Karpas-422 (cell line): ENCODE measurements around the gene VCL. TPM values are rescaled to one million over a fixed set of nuclear protein-coding genes. Genes with fewer than 3 reads are reported as not detected.
"Not testable (repeated sequence)": the region's sequence is repeated elsewhere in the genome, so short reads cannot be mapped to it uniquely, and the experiment has no call there.

Experiments
- DNase-seq: peaks from one replicate; pipeline ENCODE4 v3.0.0-alpha.2; 2015
- H2AFZ ChIP-seq: fragments of 200-600 bp; sonication (generic); 2 replicates; pipeline ENCODE4 v1.6.1; 2014; ENCODE audit warnings: antibody characterized with exemption, low read length, mixed read lengths
- H3K27ac ChIP-seq: fragments of 200-600 bp; sonication (generic); 2 replicates; pipeline ENCODE4 v1.5.1; 2014; ENCODE audit warnings: mild to moderate bottlenecking, low read length, moderate library complexity
- H3K27me3 ChIP-seq: fragments of 200-600 bp; sonication (generic); 2 replicates; pipeline ENCODE4 v1.6.1; 2014; ENCODE audit warnings: low read length, mixed read lengths
- H3K36me3 ChIP-seq: fragments of 200-600 bp; sonication (generic); 2 replicates; pipeline ENCODE4 v1.6.1; 2014; ENCODE audit warnings: low read length, mixed read lengths; ENCODE audit not compliant: insufficient read depth
- H3K4me1 ChIP-seq: fragments of 200-600 bp; sonication (generic); 2 replicates; pipeline ENCODE4 v1.6.1; 2014; ENCODE audit warnings: mild to moderate bottlenecking, low read length, mixed read lengths
- H3K4me2 ChIP-seq: fragments of 200-600 bp; sonication (generic); 2 replicates; pipeline ENCODE4 v1.6.1; 2014; ENCODE audit warnings: low read length, low read depth, mild to moderate bottlenecking; ENCODE audit not compliant: poor library complexity, severe bottlenecking
- H3K4me3 ChIP-seq: fragments of 200-600 bp; sonication (generic); 2 replicates; pipeline ENCODE4 v1.5.1; 2014; ENCODE audit warnings: mild to moderate bottlenecking, antibody characterized with exemption, low read length, mixed read lengths
- H3K79me2 ChIP-seq: fragments of 200-600 bp; sonication (generic); 2 replicates; pipeline ENCODE4 v1.6.1; 2014; ENCODE audit warnings: mild to moderate bottlenecking, low read length, mixed read lengths
- H3K9ac ChIP-seq: fragments of 200-600 bp; sonication (generic); 2 replicates; pipeline ENCODE4 v1.6.0; 2014; ENCODE audit warnings: low read length
- H3K9me2 ChIP-seq: fragments of 200-600 bp; sonication (generic), shearing (Covaris generic); replicated peaks from 2 replicates; pipeline ENCODE4 v1.6.0; 2014; ENCODE audit warnings: mild to moderate bottlenecking, low read length, moderate library complexity; ENCODE audit not compliant: insufficient read depth
- H3K9me3 ChIP-seq: fragments of 300-700, 200-600 bp; sonication (generic); 2 replicates; pipeline ENCODE4 v1.6.1; 2014; ENCODE audit warnings: low read length, mixed read lengths
- H4K20me1 ChIP-seq: fragments of 200-600 bp; sonication (generic); 2 replicates; pipeline ENCODE4 v1.6.1; 2014; ENCODE audit warnings: mild to moderate bottlenecking, antibody characterized with exemption, low read length, low read depth; ENCODE audit not compliant: insufficient read depth
- total RNA-seq: library from RNA; depleted of rRNA; stranded (reverse); fragments of >200 nt; shearing (Covaris generic); gene quantifications from 2 replicates; pipeline ENCODE4 v1.2.3, GENCODE V29; 2014; ENCODE audit warnings: low replicate concordance

VCL gene
- total RNA-seq, 1 experiment from 2014 or later = 37.6 TPM

DNA sequence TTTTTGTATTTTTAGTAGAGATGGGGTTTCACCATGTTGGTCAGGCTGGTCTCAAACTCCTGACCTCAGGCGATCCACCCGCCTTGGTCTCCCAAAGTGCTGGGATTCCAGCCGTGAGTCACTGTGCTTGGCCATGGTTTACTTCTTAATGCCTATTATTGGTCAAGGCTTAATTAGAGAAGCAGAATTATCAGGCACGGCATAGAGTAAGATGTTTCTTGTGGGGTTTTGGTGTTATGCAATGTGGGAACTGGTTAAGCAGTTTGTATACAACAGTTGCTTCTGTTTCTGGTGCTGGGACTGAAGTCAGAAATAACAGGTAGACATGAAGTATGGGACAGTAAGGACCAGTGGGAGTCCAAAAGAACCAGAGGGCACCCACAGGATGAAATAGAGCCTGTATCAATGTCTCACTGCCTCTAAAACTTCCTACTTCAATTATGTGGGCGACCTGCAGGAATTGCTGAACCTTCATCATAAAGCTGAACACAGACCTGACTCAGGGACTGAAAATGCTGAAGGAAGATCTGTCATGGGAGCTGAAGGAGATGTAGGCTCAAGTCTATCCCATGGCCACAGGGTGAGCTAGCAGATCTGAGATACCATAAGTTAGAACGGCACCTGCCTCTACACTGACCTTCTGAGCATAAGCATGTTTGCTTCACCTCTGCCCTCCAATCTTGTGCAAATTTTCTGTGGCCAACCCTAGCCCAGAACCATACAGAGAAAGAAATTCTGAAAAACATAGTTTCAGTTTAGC lies 38.3 kb upstream of the VCL start:
- Histone ChIP-seq H4K20me1 (no peaks in the 10 kb centered on the region), H3K4me3 (no peak overlapping the region), H3K9me3 (no peaks in the 10 kb centered on the region), H3K27ac (no peak overlapping the region), H3K36me3 (no peaks in the 10 kb centered on the region), H3K4me1 (peaks cover 32% of the 10 kb centered on the region), H3K9ac (no peak overlapping the region), H3K27me3 (no peaks in the 10 kb centered on the region), H3K79me2 (no peaks in the 10 kb centered on the region), H3K4me2 (no peak overlapping the region), H3K9me2 (no peaks in the 10 kb centered on the region), H2AFZ (peak overlapping the region; percentile 61; the same call in 1 of the 2 replicates)
- no peak for DNase-seq

GRCh38 chr10:73962386-73962785 lies 35.5 kb upstream of the VCL start:
- no peak for DNase-seq
- Histone ChIP-seq H4K20me1 (no peaks in the 10 kb centered on the region), H3K27me3 (no peaks in the 10 kb centered on the region), H3K27ac (no peak overlapping the region), H3K4me3 (no peak overlapping the region), H3K9me2 (no peaks in the 10 kb centered on the region), H3K9ac (no peak overlapping the region), H3K36me3 (no peaks in the 10 kb centered on the region), H2AFZ (no peak overlapping the region), H3K4me1 (peaks cover 18% of the 10 kb centered on the region), H3K4me2 (no peak overlapping the region), H3K9me3 (no peaks in the 10 kb centered on the region), H3K79me2 (no peaks in the 10 kb centered on the region)

- peaks cover 16% of the 10 kb centered on the region for H3K4me1 ChIP-seq
- H3K27me3 ChIP-seq, H2AFZ ChIP-seq, H3K9me3 ChIP-seq, H3K9ac ChIP-seq, H3K79me2 ChIP-seq, H3K9me2 ChIP-seq, H3K36me3 ChIP-seq, H4K20me1 ChIP-seq, H3K27ac ChIP-seq, DNase-seq, H3K4me2 ChIP-seq, H3K4me3 ChIP-seq: not testable (repeated sequence)
Measured at GRCh38 chr10:73963533-73963932, 34.4 kb upstream of the VCL start.

DNA sequence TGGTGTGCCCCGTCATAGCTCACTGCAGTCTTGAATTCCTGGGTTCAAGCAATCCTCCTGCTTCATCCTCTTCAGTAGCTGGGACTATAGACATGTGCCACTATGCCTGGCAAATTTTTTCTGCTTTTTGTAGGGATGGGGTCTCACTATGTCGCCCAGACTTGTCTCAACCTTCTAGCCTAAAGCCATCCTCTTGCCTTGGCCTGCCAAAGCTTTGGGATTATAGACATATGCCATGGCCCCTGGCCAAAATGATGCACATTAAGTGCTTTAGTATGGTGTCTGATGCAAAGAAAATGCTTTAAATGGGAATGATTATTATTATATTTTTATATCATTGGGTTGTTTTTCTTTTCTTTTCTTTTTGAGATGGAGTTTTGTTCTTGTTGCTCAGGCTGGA lies 33.2 kb upstream of the VCL start:
- Histone ChIP-seq H3K27ac (no peak overlapping the region), H3K9ac (no peak overlapping the region), H4K20me1 (no peaks in the 10 kb centered on the region), H3K4me3 (no peak overlapping the region), H3K9me2 (no peaks in the 10 kb centered on the region), H3K27me3 (no peaks in the 10 kb centered on the region), H3K36me3 (no peaks in the 10 kb centered on the region), H3K9me3 (no peaks in the 10 kb centered on the region), H3K79me2 (no peaks in the 10 kb centered on the region), H3K4me2 (no peak overlapping the region), H3K4me1 (peaks cover 13% of the 10 kb centered on the region), H2AFZ (no peak overlapping the region)
- DNase-seq = no peak

DNA sequence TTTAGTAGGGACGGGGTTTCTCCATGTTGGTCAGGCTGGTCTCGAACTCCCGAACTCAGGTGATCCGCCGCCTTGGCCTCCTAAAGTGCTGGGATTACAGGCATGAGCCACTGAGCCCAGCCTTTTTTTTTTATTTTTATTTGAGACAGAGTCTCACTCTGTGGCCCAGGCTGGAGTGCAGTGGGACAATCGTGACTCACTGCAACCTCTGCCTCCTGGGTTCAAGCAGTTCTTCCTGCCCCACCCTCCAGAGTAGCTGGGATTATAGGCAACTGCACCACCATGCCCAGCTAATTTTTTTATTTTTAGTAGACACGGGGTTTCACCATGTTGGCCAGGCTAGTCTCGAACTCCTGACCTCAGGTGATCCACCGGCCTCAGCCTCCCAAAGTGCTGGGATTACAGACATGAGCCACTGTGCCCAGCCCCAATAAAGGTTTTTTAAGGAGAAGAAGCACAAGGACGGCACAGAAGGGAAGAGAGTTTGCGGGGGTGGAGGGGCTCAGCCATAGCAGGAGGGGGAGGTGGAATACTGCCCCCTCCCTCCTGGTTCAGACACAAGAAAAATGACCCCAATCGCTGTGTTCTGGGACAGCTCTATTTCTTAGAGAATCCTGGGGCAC lies 32.5 kb upstream of the VCL start:
- not testable (repeated sequence) for H3K27me3 ChIP-seq, H3K36me3 ChIP-seq, H3K4me1 ChIP-seq, H3K4me2 ChIP-seq, H2AFZ ChIP-seq, H3K79me2 ChIP-seq, H3K4me3 ChIP-seq, H3K9me2 ChIP-seq, H3K9ac ChIP-seq, H4K20me1 ChIP-seq, H3K27ac ChIP-seq, H3K9me3 ChIP-seq, DNase-seq

GRCh38 chr10:73965890-73966768 lies 31.8 kb upstream of the VCL start:
- H3K9ac ChIP-seq = no peak overlapping the region
- H3K27ac ChIP-seq = no peak overlapping the region
- no peak overlapping the region for H2AFZ ChIP-seq
- peaks cover under 1% of the 10 kb centered on the region; the same call in 1 of the 2 replicates for H3K4me1 ChIP-seq
- no peaks in the 10 kb centered on the region for H3K27me3 ChIP-seq
- no peak overlapping the region for H3K4me3 ChIP-seq
- no peaks in the 10 kb centered on the region for H3K36me3 ChIP-seq
- no peaks in the 10 kb centered on the region for H4K20me1 ChIP-seq
- no peak overlapping the region for H3K4me2 ChIP-seq
- no peaks in the 10 kb centered on the region for H3K79me2 ChIP-seq
- H3K9me2 ChIP-seq = no peaks in the 10 kb centered on the region
- DNase-seq = no peak
- no peaks in the 10 kb centered on the region for H3K9me3 ChIP-seq

- no peak overlapping the region for H3K9ac ChIP-seq
Measured at GRCh38 chr10:73967022-73967429, 30.9 kb upstream of the VCL start.

DNA sequence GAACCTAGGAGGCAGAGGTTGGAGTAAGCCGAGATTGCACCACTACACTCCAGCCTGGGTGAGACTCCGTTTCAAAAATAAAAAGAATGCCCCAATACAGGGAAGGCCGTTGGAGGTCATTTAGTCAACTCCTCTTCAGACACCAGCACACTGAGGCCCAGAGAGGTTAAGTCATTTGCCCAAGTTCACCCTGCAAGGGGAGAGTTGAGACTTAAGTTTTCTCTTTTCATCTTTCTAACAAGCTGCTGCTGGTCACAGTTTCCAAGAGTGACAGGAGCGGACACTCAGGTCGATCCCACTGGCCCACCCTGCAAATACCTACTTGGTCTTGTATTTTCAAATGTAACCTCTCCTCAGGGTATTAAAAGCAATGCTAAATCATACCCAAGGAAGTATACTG lies 30.4 kb upstream of the VCL start:
- Histone ChIP-seq H2AFZ (no peak overlapping the region), H3K79me2 (no peaks in the 10 kb centered on the region), H3K27me3 (no peaks in the 10 kb centered on the region), H3K27ac (no peak overlapping the region), H3K9me3 (no peaks in the 10 kb centered on the region), H3K9ac (no peak overlapping the region), H4K20me1 (no peaks in the 10 kb centered on the region), H3K9me2 (no peaks in the 10 kb centered on the region), H3K36me3 (no peaks in the 10 kb centered on the region), H3K4me1 (no peaks in the 10 kb centered on the region), H3K4me3 (no peak overlapping the region), H3K4me2 (no peak overlapping the region)
- no peak for DNase-seq

More at GRCh38 chr10:73967022-73967429, 30.9 kb upstream of the VCL start:
- Histone ChIP-seq H3K27me3 (no peaks in the 10 kb centered on the region), H3K27ac (no peak overlapping the region), H2AFZ (no peak overlapping the region), H3K36me3 (no peaks in the 10 kb centered on the region), H3K4me2 (no peak overlapping the region), H3K9me3 (no peaks in the 10 kb centered on the region), H3K4me3 (no peak overlapping the region), H3K4me1 (no peaks in the 10 kb centered on the region), H4K20me1 (no peaks in the 10 kb centered on the region), H3K79me2 (no peaks in the 10 kb centered on the region), H3K9me2 (no peaks in the 10 kb centered on the region)
- DNase-seq = no peak
